PC-3 (cell line): ENCODE data around the gene GRIN1. TPM values are rescaled to one million over a fixed set of nuclear protein-coding genes. Genes with fewer than 3 reads are reported as not detected.

Experiments
- ATAC-seq: fragments of 200-7000 bp; cut with Tn5 transposase; 2 replicates; pipeline ENCODE4 v1.9.1; 2020; ENCODE audit warnings: mild to moderate bottlenecking, moderate library complexity
- BruUV-seq: library from RNA; stranded (reverse); fragments of 400-500 nt; replicated peaks from 2 replicates; lab custom pipeline; 2021; lab: Mats Ljungman, UMichigan
- CTCF ChIA-PET: fragments of 300-600 bp; sonication (Branson Sonifier 250); formaldehyde crosslinking; loops from one replicate; lab custom pipeline; 2022; ENCODE audit warnings: antibody characterized with exemption; lab: Charles Lee
- POLR2A ChIA-PET: fragments of 300-600 bp; sonication (Branson Sonifier 250); formaldehyde crosslinking; loops from one replicate; lab custom pipeline; 2022; ENCODE audit warnings: antibody characterized with exemption; ENCODE audit not compliant: unreplicated experiment; lab: Charles Lee
- DNase-seq: peaks from one replicate; pipeline ENCODE4 v3.0.0-alpha.2; 2015
- H2AFZ ChIP-seq: fragments of 300-600 bp; sonication (generic); 2 replicates; pipeline ENCODE4 v1.6.0; 2016; ENCODE audit warnings: antibody characterized with exemption, low read length
- H3F3A ChIP-seq: fragments of 300-600 bp; sonication (generic); one replicate; pipeline ENCODE4 v1.6.0; 2017; ENCODE audit warnings: antibody characterized with exemption, low read length, control low read depth, mild to moderate bottlenecking; ENCODE audit not compliant: unreplicated experiment
- H3K27ac ChIP-seq: fragments of 300-600 bp; sonication (generic); 2 replicates; pipeline ENCODE4 v1.5.1; 2016; ENCODE audit warnings: mild to moderate bottlenecking, low read length
- H3K27me3 ChIP-seq: fragments of 300-600 bp; sonication (generic); 2 replicates; pipeline ENCODE4 v1.6.1; 2016; ENCODE audit warnings: low read length, mixed read lengths
- H3K36me3 ChIP-seq: fragments of 300-600 bp; sonication (generic); 2 replicates; pipeline ENCODE4 v1.6.1; 2016; ENCODE audit warnings: low read depth, mixed run types, low read length, mixed read lengths
- H3K4me1 ChIP-seq: fragments of 300-600 bp; sonication (generic); 2 replicates; pipeline ENCODE4 v1.5.1; 2016; ENCODE audit warnings: low read length; ENCODE audit not compliant: insufficient read depth
- H3K4me2 ChIP-seq: fragments of 300-600 bp; sonication (generic); 2 replicates; pipeline ENCODE4 v1.6.0; 2016; ENCODE audit warnings: low read length
- H3K4me3 ChIP-seq: fragments of 300-600 bp; sonication (generic); 2 replicates; pipeline ENCODE4 v1.5.1; 2016; ENCODE audit warnings: mild to moderate bottlenecking, low read length, mixed read lengths
- H3K79me2 ChIP-seq: fragments of 300-600 bp; sonication (generic); 2 replicates; pipeline ENCODE4 v1.6.1; 2017; ENCODE audit warnings: low read length, mixed read lengths
- H3K9ac ChIP-seq: fragments of 300-600 bp; sonication (generic); 2 replicates; pipeline ENCODE4 v1.6.0; 2016; ENCODE audit warnings: mild to moderate bottlenecking, low read length
- H3K9me2 ChIP-seq: fragments of 300-600 bp; sonication (generic); replicated peaks from 2 replicates; pipeline ENCODE4 v1.6.1; 2016; ENCODE audit warnings: mixed run types, low read length, mixed read lengths
- H3K9me3 ChIP-seq: fragments of 300-600 bp; sonication (generic); 2 replicates; pipeline ENCODE4 v1.6.1; 2016; ENCODE audit warnings: low read length, mixed read lengths
- H4K20me1 ChIP-seq: fragments of 300-600 bp; sonication (generic); 2 replicates; pipeline ENCODE4 v1.6.1; 2016; ENCODE audit warnings: low read length, mixed read lengths
- EZH2 ChIP-seq: fragments of 300-600 bp; sonication (generic); IDR thresholded peaks from one replicate; pipeline ENCODE4 v1.6.1; 2017; ENCODE audit warnings: antibody characterized with exemption, mild to moderate bottlenecking, low read length; ENCODE audit not compliant: unreplicated experiment
- EZH2phosphoT487 ChIP-seq: fragments of 300-600 bp; sonication (generic); IDR thresholded peaks from 2 replicates; pipeline ENCODE4 v1.6.1; 2018; ENCODE audit warnings: mild to moderate bottlenecking, antibody characterized with exemption, low read length, borderline replicate concordance
- intact Hi-C: fragments of 100-400 bp; cut with micrococcal nuclease; formaldehyde crosslinking; loops from 2 replicates; pipeline ENCODE4 v1.9.0; 2023
- total RNA-seq: library from RNA; depleted of rRNA; stranded (reverse); fragments of >200 nt; gene quantifications from 2 replicates; pipeline ENCODE4 v1.2.3, GENCODE V29; 2014
- TF ChIP-seq, protein P1 (sequence below): fragments of 300-600 bp; sonication (generic); conservative IDR thresholded peaks from 2 replicates; pipeline ENCODE4 v1.5.1; 2017; ENCODE audit warnings: antibody characterized with exemption, low read depth, mild to moderate bottlenecking, low read length

The GRIN1 gene
- total RNA-seq, 1 experiment from 2014 or later = 0.11 TPM

DNA sequence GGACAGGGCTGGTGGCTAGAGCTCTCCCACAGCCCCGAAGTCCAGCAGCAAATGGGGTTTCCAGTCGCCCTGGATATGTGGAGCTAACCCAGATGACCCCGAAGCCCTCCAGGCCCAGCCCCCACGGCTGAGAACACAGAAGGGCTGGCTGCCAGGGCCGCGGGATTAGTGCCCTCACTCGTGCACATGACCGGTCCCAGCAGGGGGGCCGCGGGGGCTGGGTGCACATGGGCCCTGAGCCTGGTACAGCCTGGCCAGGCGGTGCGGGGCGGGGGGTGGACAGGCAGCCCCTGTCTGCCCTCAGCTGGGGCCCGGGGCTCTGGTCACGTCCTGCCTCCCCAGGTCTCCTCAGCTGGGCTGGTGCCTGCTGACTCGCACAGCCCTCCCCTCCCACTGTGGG is 55.4 kb downstream of the GRIN1 start:
- H3K27ac ChIP-seq = no peak overlapping the region
- H3K9me3 ChIP-seq = no peaks in the 10 kb centered on the region
- no peaks in the 10 kb centered on the region for H3K36me3 ChIP-seq
- intact Hi-C loops = no loop called here
- TF ChIP-seq EZH2 = no peak
- TF ChIP-seq, protein P1, sequence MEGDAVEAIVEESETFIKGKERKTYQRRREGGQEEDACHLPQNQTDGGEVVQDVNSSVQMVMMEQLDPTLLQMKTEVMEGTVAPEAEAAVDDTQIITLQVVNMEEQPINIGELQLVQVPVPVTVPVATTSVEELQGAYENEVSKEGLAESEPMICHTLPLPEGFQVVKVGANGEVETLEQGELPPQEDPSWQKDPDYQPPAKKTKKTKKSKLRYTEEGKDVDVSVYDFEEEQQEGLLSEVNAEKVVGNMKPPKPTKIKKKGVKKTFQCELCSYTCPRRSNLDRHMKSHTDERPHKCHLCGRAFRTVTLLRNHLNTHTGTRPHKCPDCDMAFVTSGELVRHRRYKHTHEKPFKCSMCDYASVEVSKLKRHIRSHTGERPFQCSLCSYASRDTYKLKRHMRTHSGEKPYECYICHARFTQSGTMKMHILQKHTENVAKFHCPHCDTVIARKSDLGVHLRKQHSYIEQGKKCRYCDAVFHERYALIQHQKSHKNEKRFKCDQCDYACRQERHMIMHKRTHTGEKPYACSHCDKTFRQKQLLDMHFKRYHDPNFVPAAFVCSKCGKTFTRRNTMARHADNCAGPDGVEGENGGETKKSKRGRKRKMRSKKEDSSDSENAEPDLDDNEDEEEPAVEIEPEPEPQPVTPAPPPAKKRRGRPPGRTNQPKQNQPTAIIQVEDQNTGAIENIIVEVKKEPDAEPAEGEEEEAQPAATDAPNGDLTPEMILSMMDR = no peak
- BruUV-seq = no TSS peak
- H3K4me1 ChIP-seq = peaks cover 48% of the 10 kb centered on the region
- no peak for DNase-seq
- no peak overlapping the region for H3K4me2 ChIP-seq
- H3K9me2 ChIP-seq = no peaks in the 10 kb centered on the region
- H3K9ac ChIP-seq = no peak overlapping the region
- no peaks in the 10 kb centered on the region for H3K27me3 ChIP-seq
- ChIA-PET POLR2A (no interaction called here), CTCF (no interaction called here)
- ATAC-seq = no peak
- H3F3A ChIP-seq = no peaks in the 10 kb centered on the region
- H4K20me1 ChIP-seq = peaks cover 22% of the 10 kb centered on the region
- H3K79me2 ChIP-seq = peaks cover 26% of the 10 kb centered on the region
- no peak overlapping the region for H2AFZ ChIP-seq
- no peak overlapping the region for H3K4me3 ChIP-seq

DNA sequence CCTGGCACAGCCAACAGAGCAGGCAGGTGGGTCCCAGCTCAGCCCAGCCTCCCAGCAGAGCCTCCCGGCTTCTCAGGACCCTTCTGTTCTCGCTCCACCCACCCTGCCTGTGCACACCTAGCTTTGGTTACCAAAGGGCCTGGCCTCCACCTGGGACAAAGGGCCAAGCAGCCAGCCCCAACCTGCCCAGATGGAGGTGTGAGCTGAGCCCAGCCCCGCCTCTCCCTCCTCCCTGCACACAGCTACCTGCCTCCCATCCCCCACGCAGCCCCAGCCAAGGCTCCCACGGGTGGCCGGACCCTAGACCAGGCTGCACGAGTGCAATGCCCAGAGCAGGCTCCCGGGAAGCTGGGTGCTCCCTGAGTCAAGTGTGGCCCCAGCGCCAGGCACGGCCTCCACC is 56.0 kb downstream of the GRIN1 start:
- no peak overlapping the region for H2AFZ ChIP-seq
- no peaks in the 10 kb centered on the region for H3K9me2 ChIP-seq
- ChIA-PET POLR2A (no interaction called here), CTCF (no interaction called here)
- ATAC-seq (no peak), DNase-seq (no peak)
- intact Hi-C loops = no loop called here
- H3F3A ChIP-seq = no peaks in the 10 kb centered on the region
- peaks cover 45% of the 10 kb centered on the region for H3K4me1 ChIP-seq
- peak overlapping the region; percentile 58 for H3K4me2 ChIP-seq
- no TSS peak for BruUV-seq
- no peaks in the 10 kb centered on the region for H3K36me3 ChIP-seq
- no peak overlapping the region for H3K4me3 ChIP-seq
- H3K9me3 ChIP-seq = no peaks in the 10 kb centered on the region
- H3K9ac ChIP-seq = no peak overlapping the region
- peaks cover 19% of the 10 kb centered on the region for H4K20me1 ChIP-seq
- TF ChIP-seq, protein P1 = no peak
- no peak for TF ChIP-seq EZH2phosphoT487
- no peak for TF ChIP-seq EZH2
- H3K79me2 ChIP-seq = peaks cover 23% of the 10 kb centered on the region
- no peak overlapping the region for H3K27ac ChIP-seq
- H3K27me3 ChIP-seq = no peaks in the 10 kb centered on the region

DNA sequence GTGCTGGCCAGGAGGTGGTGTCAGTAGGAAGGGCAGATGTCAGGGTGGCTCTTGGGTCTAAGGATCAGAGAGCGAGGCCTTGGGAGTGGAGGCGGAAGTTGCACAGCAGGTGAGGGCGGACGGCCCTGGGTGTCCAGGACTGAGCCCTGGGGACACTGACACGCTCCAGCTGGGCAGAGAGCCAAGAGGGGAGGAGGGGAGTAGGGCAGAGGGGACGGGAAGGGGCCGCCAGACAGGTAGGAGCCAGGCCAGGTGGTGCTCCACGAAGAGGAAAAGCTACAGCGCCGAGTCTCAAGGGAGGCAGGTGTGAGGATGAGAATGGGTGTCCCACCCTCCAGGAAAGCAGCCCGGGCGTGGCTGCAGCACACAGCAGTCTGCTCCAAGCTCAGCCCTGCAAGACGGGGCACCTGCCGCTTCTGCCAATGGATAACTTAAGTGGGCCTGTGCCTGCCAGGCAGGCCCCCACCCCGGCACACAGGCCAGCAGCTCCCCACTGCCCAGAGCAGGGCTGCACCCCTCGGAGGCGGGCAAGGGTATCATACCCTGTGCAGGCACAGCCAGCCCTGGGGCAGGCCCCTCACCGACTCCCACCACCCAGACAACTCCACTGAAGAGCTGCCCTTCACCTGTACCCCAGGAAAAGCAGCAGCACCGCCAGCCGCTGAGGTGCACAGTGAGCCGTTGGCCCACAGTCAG is 56.7 kb downstream of the GRIN1 start:
- DNase-seq (peak; percentile 51), ATAC-seq (no peak; the same call in 1 of the 2 replicates)
- Histone ChIP-seq H3F3A (no peaks in the 10 kb centered on the region), H3K27ac (no peak overlapping the region), H3K4me3 (no peak overlapping the region), H3K4me2 (peak overlapping the region; percentile 58), H3K79me2 (peaks cover 20% of the 10 kb centered on the region), H3K36me3 (no peaks in the 10 kb centered on the region), H3K9me2 (no peaks in the 10 kb centered on the region), H3K27me3 (no peaks in the 10 kb centered on the region), H3K9me3 (no peaks in the 10 kb centered on the region), H4K20me1 (peaks cover 14% of the 10 kb centered on the region; the same call in 1 of the 2 replicates), H3K9ac (no peak overlapping the region), H3K4me1 (peaks cover 41% of the 10 kb centered on the region), H2AFZ (no peak overlapping the region)
- BruUV-seq = no TSS peak
- ChIA-PET CTCF (no interaction called here), POLR2A (no interaction called here)
- intact Hi-C loops = no loop called here
- no peak for TF ChIP-seq EZH2
- TF ChIP-seq, protein P1 = no peak
- no peak for TF ChIP-seq EZH2phosphoT487
